GM12892 (cell line): Measurements from ENCODE around the gene ENC1.

Experiments used
- POLR2A ChIP-seq: IDR thresholded peaks from 2 replicates; pipeline ENCODE4 v1.6.1; 2011; ENCODE audit warnings: low read depth, low read length, control low read depth
- POLR2AphosphoS5 ChIP-seq: IDR thresholded peaks from 2 replicates; pipeline ENCODE4 v1.6.1; 2011; ENCODE audit warnings: low read depth, low read length, control low read depth
- TAF1 ChIP-seq: IDR thresholded peaks from 2 replicates; pipeline ENCODE4 v1.6.1; 2011; ENCODE audit warnings: low read depth, mild to moderate bottlenecking, control low read depth, low read length, borderline replicate concordance

- TF ChIP-seq POLR2A (no peak), POLR2AphosphoS5 (no peak), TAF1 (no peak)
Measured at GRCh38 chr5:74616236-74617146, 24.0 kb downstream of the ENC1 start.
